K562 (cell line): Measurements from ENCODE around the gene RIT1. TPM values are rescaled to one million over a fixed set of nuclear protein-coding genes. Genes with fewer than 3 reads are reported as not detected.

ENCODE experiments used
- ATAC-seq: fragments of 200-7000 bp; cut with Tn5 transposase; 3 replicates; pipeline ENCODE4 v1.9.1; 2020; ENCODE audit warnings: moderate library complexity
- BruUV-seq: library from RNA; stranded (reverse); fragments of 400-500 nt; replicated peaks from 2 replicates; lab custom pipeline; 2021; lab: Mats Ljungman, UMichigan
- CTCF ChIA-PET: fragments of 300-600 bp; formaldehyde crosslinking; extraction: SDS; loops from one replicate; lab custom pipeline; 2021; ENCODE audit warnings: low intra/inter-chr PET ratio; lab: Yijun Ruan, JAX
- POLR2A ChIA-PET: fragments of 300-600, 350-650 bp; sonication (Branson Sonifier 250); formaldehyde crosslinking; extraction: SDS; loops from one replicate; lab custom pipeline; 2021; ENCODE audit warnings: antibody characterized with exemption, inconsistent platforms; lab: Yijun Ruan, JAX
- DNase-seq, 4 experiments: peaks; one replicate each; pipeline versions ENCODE4 v3.0.0 to v3.0.0-alpha.2; 2011 to 2018; ENCODE audit warnings: low spot score in 3 of 4, mixed read lengths in 3 of 4; ENCODE audit errors: extremely low read depth in 1 of 4
- FAIRE-seq: peaks from 2 replicates; lab custom pipeline; 2011; peaks lifted over from hg19 to GRCh38; lab: Jason Lieb, UNC
- H2AFZ ChIP-seq: 2 replicates; pipeline ENCODE4 v1.6.0; 2011; ENCODE audit warnings: low read depth, low read length, control low read depth, inconsistent platforms
- H3K27ac ChIP-seq: fragments of 200-600 bp; 3 replicates; pipeline ENCODE4 v1.8.0; 2011; ENCODE audit warnings: low read depth, mild to moderate bottlenecking, control low read depth, inconsistent platforms, low read length, moderate library complexity, mixed read lengths; ENCODE audit errors: extremely low read depth
- H3K27me3 ChIP-seq, 2 experiments: fragments of 300-600 bp in 1 of 2; 2 replicates in 1 of 2; 3 replicates in 1 of 2; pipeline versions ENCODE4 v1.6.0 to v1.8.0; 2011; ENCODE audit warnings: inconsistent platforms in 2 of 2, low read length in 2 of 2, mild to moderate bottlenecking in 1 of 2, mixed read lengths in 1 of 2, moderate library complexity in 1 of 2; ENCODE audit not compliant: control insufficient read depth in 2 of 2, insufficient read depth in 2 of 2
- H3K36me3 ChIP-seq: fragments of 300-600 bp; 3 replicates; pipeline ENCODE4 v1.8.0; 2011; ENCODE audit warnings: mild to moderate bottlenecking, low read length, inconsistent platforms; ENCODE audit not compliant: control insufficient read depth, insufficient read depth
- H3K4me1 ChIP-seq, 2 experiments: fragments of 200-600 bp in 1 of 2; replicated peaks in 1 of 2; 2 replicates in 1 of 2; 3 replicates in 1 of 2; pipeline versions ENCODE4 v1.5.1 to v1.8.0; 2011; ENCODE audit warnings: inconsistent platforms in 2 of 2, low read length in 2 of 2, mild to moderate bottlenecking in 1 of 2, mixed read lengths in 1 of 2, moderate library complexity in 1 of 2; ENCODE audit not compliant: control insufficient read depth in 2 of 2, insufficient read depth in 2 of 2
- H3K4me2 ChIP-seq: 2 replicates; pipeline ENCODE4 v1.6.1; 2011; ENCODE audit warnings: low read length, control low read depth, inconsistent platforms, mixed read lengths; ENCODE audit not compliant: insufficient read depth
- H3K4me3 ChIP-seq: fragments of 200-600 bp; sonication (generic), shearing (Covaris generic); 2 replicates; pipeline ENCODE4 v1.5.1; 2016; ENCODE audit warnings: control low read depth, inconsistent platforms
- H3K79me2 ChIP-seq: fragments of 200-600 bp; 3 replicates; pipeline ENCODE4 v1.8.0; 2011; ENCODE audit warnings: low read length, inconsistent platforms; ENCODE audit not compliant: control insufficient read depth, insufficient read depth
- H3K9ac ChIP-seq, 2 experiments: 2 replicates each; pipeline versions ENCODE4 v1.6.0 to v1.6.1; 2011; ENCODE audit warnings: low read depth in 2 of 2, low read length in 2 of 2, control low read depth in 1 of 2, inconsistent platforms in 1 of 2, mild to moderate bottlenecking in 1 of 2, mixed read lengths in 1 of 2; ENCODE audit not compliant: insufficient read depth in 1 of 2
- H3K9me1 ChIP-seq: one replicate; pipeline ENCODE4 v1.6.0; 2011; ENCODE audit warnings: inconsistent platforms, mild to moderate bottlenecking, low read length, moderate library complexity; ENCODE audit not compliant: control insufficient read depth, insufficient read depth
- H3K9me3 ChIP-seq: replicated peaks from 2 replicates; pipeline ENCODE4 v1.5.1; 2011; ENCODE audit warnings: low read depth, low read length, inconsistent platforms; ENCODE audit not compliant: control insufficient read depth, insufficient read depth
- H4K20me1 ChIP-seq: replicated peaks from 2 replicates; pipeline ENCODE4 v1.6.1; 2011; ENCODE audit warnings: low read length, inconsistent platforms, mixed read lengths; ENCODE audit not compliant: control insufficient read depth, insufficient read depth
- BRCA1 ChIP-seq, 2 experiments: fragments of 450-650 bp in 1 of 2; sonication (generic) in 1 of 2; formaldehyde crosslinking in 1 of 2; IDR thresholded peaks; 2 replicates each; pipeline versions ENCODE4 v1.5.0 to v1.6.1; 2017 to 2020; ENCODE audit warnings: mild to moderate bottlenecking in 1 of 2, missing genetic modification reagents in 1 of 2
- HNRNPUL1 ChIP-seq: fragments of 200-400 bp; formaldehyde crosslinking; IDR thresholded peaks from 2 replicates; pipeline ENCODE4 v1.6.1; 2017; ENCODE audit warnings: low read length
- IRF2 ChIP-seq: sonication (generic); formaldehyde crosslinking; IDR thresholded peaks from 2 replicates; pipeline ENCODE4 v1.8.1; 2022; ENCODE audit warnings: mild to moderate bottlenecking, missing genetic modification reagents
- MXI1 ChIP-seq: IDR thresholded peaks from 2 replicates; pipeline ENCODE4 v1.6.1; 2011; ENCODE audit warnings: low read depth, mild to moderate bottlenecking, improper control_type of control experiment, low read length
- RREB1 ChIP-seq: fragments of 250-450 bp; sonication (Bioruptor Pico); IDR thresholded peaks from 2 replicates; pipeline ENCODE4 v1.4.0; 2020
- ZBTB49 ChIP-seq: sonication (generic); formaldehyde crosslinking; IDR thresholded peaks from 2 replicates; pipeline ENCODE4 v1.8.0; 2022; ENCODE audit warnings: missing genetic modification reagents, mild to moderate bottlenecking, borderline replicate concordance
- ZNF586 ChIP-seq: fragments of 450-650 bp; formaldehyde crosslinking; conservative IDR thresholded peaks from 2 replicates; pipeline ENCODE4 v1.4.0; 2020; ENCODE audit warnings: mild to moderate bottlenecking, moderate library complexity
- in situ Hi-C: fragments of 300-500 bp; cut with MboI; formaldehyde crosslinking; loops from 4 replicates; pipeline ENCODE4 v1.15.0; 2018; ENCODE audit warnings: inconsistent platforms, mixed read lengths
- intact Hi-C: fragments of 100-400 bp; cut with micrococcal nuclease; formaldehyde crosslinking; loops from 2 replicates; pipeline ENCODE4 v1.14.2; 2022
- polyA plus RNA-seq, 8 experiments: library from polyadenylated mRNA; depleted of rRNA in 4 of 8; stranded (reverse) in 5 of 8; unstranded in 3 of 8; fragments of >200 nt; fragmentation: Nextera tagmentation in 2 of 8; fragmentation: Illumina TruSeq in 1 of 8; extraction: Ambion mirVana in 2 of 8; extraction: Trizol in 1 of 8; gene quantifications; 2 replicates each; pipeline versions ENCODE4 v1.2.1 to v1.2.3, GENCODE V29; 2011 to 2014; ENCODE audit warnings: inconsistent platforms in 1 of 8, missing spikeins in 1 of 8
- total RNA-seq, 7 experiments: library from RNA; depleted of rRNA in 6 of 7; stranded (reverse); fragments of >200 nt in 6 of 7; fragmentation: Illumina TruSeq in 2 of 7; extraction: Trizol in 2 of 7; gene quantifications; 2 replicates each; pipeline versions ENCODE4 v1.2.1 to v1.2.3, GENCODE V29; 2011 to 2021; ENCODE audit warnings: low replicate concordance in 1 of 7

The RIT1 gene
- total and polyA plus RNA-seq, 9 of the 15 experiments (the other 6 are each of a cell fraction or from before 2014, with no cell fraction given), result 13.5 to 57.6 (median 22.9) TPM

GRCh38 chr1:155864393-155864792 is 46.8 kb downstream of the RIT1 start:
- in situ Hi-C loops, result no loop called here
- Histone ChIP-seq H3K4me2 (no peak overlapping the region), H3K27ac (no peak overlapping the region)

More at GRCh38 chr1:155864393-155864792, 46.8 kb downstream of the RIT1 start:
- no peak for DNase-seq
- H3K9ac ChIP-seq, result no peak overlapping the region
- TF ChIP-seq HNRNPUL1 (no peak), MXI1 (no peak), IRF2 (CRISPR knock-in tag) (no peak), ZNF586 (CRISPR knock-in tag) (no peak), BRCA1 (IDR thresholded peaks at IDR 0.05) (no peak), BRCA1 (CRISPR knock-in tag; IDR thresholded peaks at IDR 0.05) (no peak), RREB1 (no peak), ZBTB49 (CRISPR knock-in tag) (no peak)
- H3K79me2 ChIP-seq, result no peaks in the 10 kb centered on the region
- no peaks in the 10 kb centered on the region for H3K9me3 ChIP-seq
- FAIRE-seq, result no peak
- CTCF ChIA-PET, result no interaction called here
- POLR2A ChIA-PET, result interaction anchor here (1.1 kb wide), 1 partner anchor 13 kb away, joined by 3 read pairs; no protein-coding TSS in a partner anchor
- intact Hi-C loops, result no loop called here
- no peaks in the 10 kb centered on the region for H3K36me3 ChIP-seq
- no peaks in the 10 kb centered on the region for H3K27me3 ChIP-seq
- no peak overlapping the region for H2AFZ ChIP-seq
- no peaks in the 10 kb centered on the region; the same call in 1 of the 2 replicates for H4K20me1 ChIP-seq
- no peak for ATAC-seq
- H3K9me1 ChIP-seq, result no peaks in the 10 kb centered on the region
- H3K4me3 ChIP-seq, result no peak overlapping the region
- BruUV-seq, result no TSS peak
- peaks cover 5 to 10% of the 10 kb centered on the region in 2 experiments; a peak in 4 of 5 replicates for H3K4me1 ChIP-seq
